Ishikawa (cell line): Measurements from ENCODE around the gene ANKRD28.

Experiments
- FOXM1 ChIP-seq: IDR thresholded peaks from 2 replicates; pipeline ENCODE4 v1.6.1; 2012; ENCODE audit warnings: low read depth, borderline replicate concordance
- MAX ChIP-seq: IDR thresholded peaks from 2 replicates; pipeline ENCODE4 v1.6.1; 2012

- TF ChIP-seq MAX (no peak), FOXM1 (no peak)
Measured at GRCh38 chr3:15711281-15711680, 86.5 kb downstream of the ANKRD28 start.
